SW480 (cell line): ENCODE measurements around the gene HOXA4.

Source experiments
- DNase-seq: peaks from one replicate; pipeline ENCODE4 v3.0.0-alpha.2; 2016; ENCODE audit warnings: low spot score

The HOXA4 gene

GRCh38 chr7:27105301-27106031 is 25.1 kb downstream of the HOXA4 start:
- DNase-seq = no peak

- no peak for DNase-seq
These were observed 26.1 kb downstream of the HOXA4 start for GRCh38 chr7:27104341-27105058.

GRCh38 chr7:27103489-27104226 is 26.9 kb downstream of the HOXA4 start:
- DNase-seq = no peak

GRCh38 chr7:27102581-27103442 is 27.7 kb downstream of the HOXA4 start, which contains the start of gene HOXA2:
Gene HOXA2, minus strand, starts transcription at chr7:27102683. Its CDS starts 183 bp downstream, at chr7:27102500.
- DNase-seq = no peak

GRCh38 chr7:27101957-27102580 is 28.5 kb downstream of the HOXA4 start:
- DNase-seq = no peak

- DNase-seq = no peak
These were observed 29.2 kb downstream of the HOXA4 start for GRCh38 chr7:27101171-27101956.

- no peak for DNase-seq
These were observed 29.8 kb downstream of the HOXA4 start for GRCh38 chr7:27100694-27101170.

- no peak for DNase-seq
These were observed 30.8 kb downstream of the HOXA4 start for GRCh38 chr7:27099453-27100370.

GRCh38 chr7:27098578-27099451 is 31.7 kb downstream of the HOXA4 start:
- DNase-seq = peak; percentile 50

GRCh38 chr7:27097686-27098577 is 32.6 kb downstream of the HOXA4 start:
- DNase-seq = peak; percentile 54

- DNase-seq = peak; percentile 49
These were observed 33.6 kb downstream of the HOXA4 start for GRCh38 chr7:27096768-27097514.

GRCh38 chr7:27095897-27096767 is 34.4 kb downstream of the HOXA4 start, which contains the start of gene HOXA1:
Gene HOXA1, minus strand, starts transcription at chr7:27096000. Its CDS starts 88 bp downstream, at chr7:27095912.
- DNase-seq = peak; percentile 98

GRCh38 chr7:27095050-27095896 is 35.3 kb downstream of the HOXA4 start:
- DNase-seq = no peak

GRCh38 chr7:27094304-27095049 is 36.1 kb downstream of the HOXA4 start:
- DNase-seq = no peak
